IMR-90 (cell line): ENCODE measurements around the gene PLCB4. TPM values are rescaled to one million over a fixed set of nuclear protein-coding genes. Genes with fewer than 3 reads are reported as not detected.

Experiments
- ATAC-seq: fragments of 200-7000 bp; cut with Tn5 transposase; 2 replicates; pipeline ENCODE4 v1.9.1; 2020; ENCODE audit warnings: low read depth, mild to moderate bottlenecking, moderate library complexity
- BruUV-seq: library from RNA; stranded (reverse); fragments of 400-500 nt; replicated peaks from 2 replicates; lab custom pipeline; 2021; lab: Mats Ljungman, UMichigan
- CTCF ChIA-PET: fragments of 300-600 bp; formaldehyde crosslinking; extraction: SDS; loops from one replicate; lab custom pipeline; 2021; ENCODE audit warnings: antibody characterized with exemption; lab: Yijun Ruan, JAX
- POLR2A ChIA-PET: fragments of 300-600 bp; sonication (Branson Sonifier 250); formaldehyde crosslinking; loops from one replicate; lab custom pipeline; 2022; ENCODE audit warnings: antibody characterized with exemption; ENCODE audit not compliant: unreplicated experiment; lab: Charles Lee
- DNase-seq: peaks from one replicate; pipeline ENCODE4 v3.0.0; 2013
- H2AFZ ChIP-seq: replicated peaks from 2 replicates; pipeline ENCODE3; 2013; ENCODE audit warnings: low read length, mild to moderate bottlenecking; ENCODE audit not compliant: poor library complexity
- H2AK5ac ChIP-seq: 2 replicates; pipeline ENCODE4 v1.6.1; 2013; ENCODE audit warnings: low read depth, low read length, inconsistent platforms
- H2AK9ac ChIP-seq: replicated peaks from 2 replicates; pipeline ENCODE3; 2013; ENCODE audit warnings: mild to moderate bottlenecking, low read depth, low read length, moderate library complexity; ENCODE audit not compliant: poor library complexity
- H2BK120ac ChIP-seq: 2 replicates; pipeline ENCODE4 v1.6.1; 2013; ENCODE audit warnings: low read depth, low read length, inconsistent platforms
- H2BK15ac ChIP-seq: 3 replicates; pipeline ENCODE4 v1.6.1; 2013; ENCODE audit warnings: low read depth, low read length, inconsistent platforms
- H2BK20ac ChIP-seq: 2 replicates; pipeline ENCODE4 v1.6.1; 2013; ENCODE audit warnings: low read depth, mild to moderate bottlenecking, inconsistent platforms, low read length, moderate library complexity
- H2BK5ac ChIP-seq: 2 replicates; pipeline ENCODE4 v1.6.1; 2013; ENCODE audit warnings: mild to moderate bottlenecking, low read depth, low read length, inconsistent platforms; ENCODE audit not compliant: poor library complexity, severe bottlenecking
- H3K14ac ChIP-seq: replicated peaks from 2 replicates; pipeline ENCODE4 v1.6.1; 2013; ENCODE audit warnings: low read depth, low read length, inconsistent platforms
- H3K18ac ChIP-seq: 2 replicates; pipeline ENCODE4 v1.6.1; 2013; ENCODE audit warnings: low read depth, low read length, control low read depth
- H3K23ac ChIP-seq: 2 replicates; pipeline ENCODE4 v1.6.1; 2013; ENCODE audit warnings: low read depth, low read length, inconsistent platforms
- H3K27ac ChIP-seq: 2 replicates; pipeline ENCODE4 v1.5.1; 2013; ENCODE audit warnings: mild to moderate bottlenecking, control low read depth, low read length; ENCODE audit not compliant: insufficient read depth
- H3K27me3 ChIP-seq: 2 replicates; pipeline ENCODE4 v1.6.1; 2013; ENCODE audit warnings: low read length; ENCODE audit not compliant: control insufficient read depth, insufficient read depth
- H3K36me3 ChIP-seq: 2 replicates; pipeline ENCODE4 v1.6.1; 2013; ENCODE audit warnings: low read length, mixed read lengths; ENCODE audit not compliant: control insufficient read depth, insufficient read depth
- H3K4ac ChIP-seq: 2 replicates; pipeline ENCODE4 v1.6.1; 2013; ENCODE audit warnings: low read depth, low read length, inconsistent platforms
- H3K4me1 ChIP-seq: 2 replicates; pipeline ENCODE4 v1.6.1; 2013; ENCODE audit warnings: low read length, mixed read lengths; ENCODE audit not compliant: control insufficient read depth, insufficient read depth
- H3K4me2 ChIP-seq: 2 replicates; pipeline ENCODE4 v1.6.1; 2013; ENCODE audit warnings: low read depth, mild to moderate bottlenecking, control low read depth, low read length, moderate library complexity
- H3K4me3 ChIP-seq: 2 replicates; pipeline ENCODE4 v1.5.1; 2013; ENCODE audit warnings: low read depth, mild to moderate bottlenecking, control low read depth, low read length, moderate library complexity; ENCODE audit not compliant: insufficient read depth
- H3K56ac ChIP-seq: 2 replicates; pipeline ENCODE4 v1.6.1; 2013; ENCODE audit warnings: low read length, inconsistent platforms; ENCODE audit not compliant: insufficient read depth; ENCODE audit errors: extremely low read depth
- H3K79me1 ChIP-seq, 2 experiments: 2 replicates each; pipeline ENCODE4 v1.6.1; 2013; ENCODE audit warnings: low read length in 2 of 2, inconsistent platforms in 1 of 2, low read depth in 1 of 2
- H3K9ac ChIP-seq: 2 replicates; pipeline ENCODE4 v1.6.1; 2013; ENCODE audit warnings: low read depth, low read length, control low read depth
- H3K9me1 ChIP-seq: 2 replicates; pipeline ENCODE4 v1.6.1; 2013; ENCODE audit warnings: low read length, inconsistent platforms; ENCODE audit not compliant: insufficient read depth
- H3K9me3 ChIP-seq: 2 replicates; pipeline ENCODE4 v1.6.1; 2013; ENCODE audit warnings: low read length; ENCODE audit not compliant: control insufficient read depth, insufficient read depth
- H4K20me1 ChIP-seq: 2 replicates; pipeline ENCODE4 v1.6.1; 2013; ENCODE audit warnings: low read length, inconsistent platforms; ENCODE audit not compliant: insufficient read depth
- H4K5ac ChIP-seq: 2 replicates; pipeline ENCODE4 v1.6.1; 2013; ENCODE audit warnings: mild to moderate bottlenecking, low read depth, low read length, control low read depth
- H4K8ac ChIP-seq, 2 experiments: 2 replicates each; pipeline ENCODE4 v1.6.1; 2013; ENCODE audit warnings: low read depth in 2 of 2, low read length in 2 of 2, control low read depth in 1 of 2, inconsistent platforms in 1 of 2
- H4K91ac ChIP-seq: 2 replicates; pipeline ENCODE4 v1.6.1; 2013; ENCODE audit warnings: low read depth, low read length, inconsistent platforms; ENCODE audit not compliant: insufficient read depth
- FOS ChIP-seq: fragments of 150-350 bp; IDR thresholded peaks from 2 replicates; pipeline ENCODE4 v1.6.1; 2016; ENCODE audit warnings: low read depth, low read length
- MAFK ChIP-seq: IDR thresholded peaks from 2 replicates; pipeline ENCODE4 v1.6.1; 2012; ENCODE audit warnings: low read depth, low read length, improper control_type of control experiment
- MAZ ChIP-seq: IDR thresholded peaks from 2 replicates; pipeline ENCODE4 v1.6.1; 2012; ENCODE audit warnings: low read depth, mild to moderate bottlenecking, low read length, improper control_type of control experiment, moderate library complexity, borderline replicate concordance
- MXI1 ChIP-seq: IDR thresholded peaks from 2 replicates; pipeline ENCODE4 v1.6.1; 2012; ENCODE audit warnings: low read depth, mild to moderate bottlenecking, low read length, moderate library complexity, borderline replicate concordance
- POLR2A ChIP-seq: IDR thresholded peaks from 2 replicates; pipeline ENCODE4 v1.6.1; 2012; ENCODE audit warnings: mild to moderate bottlenecking, low read depth, low read length
- RAD21 ChIP-seq: IDR thresholded peaks from 2 replicates; pipeline ENCODE4 v1.6.1; 2012; ENCODE audit warnings: low read length, improper control_type of control experiment
- RCOR1 ChIP-seq: IDR thresholded peaks from 2 replicates; pipeline ENCODE4 v1.6.1; 2012; ENCODE audit warnings: mild to moderate bottlenecking, low read length, improper control_type of control experiment; ENCODE audit not compliant: insufficient replicate concordance
- RFX5 ChIP-seq: IDR thresholded peaks from 2 replicates; pipeline ENCODE4 v1.8.0; 2012; ENCODE audit warnings: low read depth, mild to moderate bottlenecking, low read length, moderate library complexity
- SMC3 ChIP-seq: fragments of 150-350 bp; IDR thresholded peaks from 2 replicates; pipeline ENCODE4 v1.6.1; 2016; ENCODE audit warnings: low read depth, mild to moderate bottlenecking, antibody characterized with exemption, low read length, moderate library complexity
- WGBS, 2 experiments: methylation state at CpG; one replicate each; pipeline versions ENCODE4 v1.1.5 to v1.1.7; 2013; ENCODE audit warnings: missing lambda C conversion rate in 2 of 2; ENCODE audit not compliant: insufficient read length in 1 of 2; ENCODE audit errors: extremely low coverage in 2 of 2; 5-methylcytosine and 5-hydroxymethylcytosine counted together
- dilution Hi-C: fragments of 300-500 bp; cut with HindIII; formaldehyde crosslinking; loops from one replicate; pipeline ENCODE4 v1.14.3; 2018; ENCODE audit warnings: low sequenced_read_pairs; ENCODE audit not compliant: unreplicated experiment
- in situ Hi-C: fragments of 300-500 bp; cut with MboI; formaldehyde crosslinking; loops from 3 replicates; pipeline ENCODE4 v1.14.3; 2019; ENCODE audit warnings: low sequenced_read_pairs, inconsistent platforms, mixed read lengths
- intact Hi-C: fragments of 100-400 bp; cut with micrococcal nuclease; formaldehyde crosslinking; loops from 2 replicates; pipeline ENCODE4 v1.10.0; 2022
- polyA plus RNA-seq, 3 experiments: library from polyadenylated mRNA; depleted of rRNA; stranded (reverse); fragments of >200 nt; gene quantifications; 2 replicates each; pipeline ENCODE4 v1.2.3, GENCODE V29; 2012; ENCODE audit warnings: low replicate concordance in 1 of 3
- total RNA-seq: library from RNA; depleted of rRNA; stranded (reverse); fragments of >200 nt; gene quantifications from 2 replicates; pipeline ENCODE4 v1.2.3, GENCODE V29; 2012
- TF ChIP-seq, protein P1 (sequence below): fragments of 150-350 bp; IDR thresholded peaks from 2 replicates; pipeline ENCODE4 v1.6.1; 2016; ENCODE audit warnings: low read depth, mild to moderate bottlenecking, low read length, moderate library complexity, borderline replicate concordance

Gene PLCB4
- total and polyA plus RNA-seq, 2 of the 4 experiments (the other 2 are of a cell fraction): 12.5 to 24.0 TPM

DNA sequence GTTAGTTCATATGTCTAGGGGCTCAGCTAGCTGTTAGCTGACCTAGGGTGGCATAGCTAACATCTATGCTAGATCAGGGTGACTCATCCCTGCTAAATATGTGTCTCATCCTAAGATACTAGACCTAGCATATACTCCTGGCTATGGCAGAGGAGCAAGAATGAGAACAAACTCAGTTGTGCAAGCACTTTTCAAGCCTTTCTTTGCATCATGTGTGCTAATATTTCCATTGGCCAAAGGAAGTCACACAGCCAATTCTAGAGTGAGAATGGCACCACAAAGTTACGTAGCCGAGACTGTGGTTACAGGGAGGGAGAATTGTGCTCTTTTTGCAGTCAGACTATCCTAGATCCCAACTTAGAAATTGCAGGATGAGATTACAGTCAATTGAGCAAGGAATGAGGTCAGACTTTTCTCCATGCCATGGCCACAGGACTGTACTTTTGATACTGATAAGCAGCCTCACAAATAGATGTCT, 78.7 kb downstream of the PLCB4 start:
- Histone ChIP-seq H2BK20ac (no peak overlapping the region), H3K56ac (no peak overlapping the region), H3K9me3 (peaks cover 5% of the 10 kb centered on the region; the same call in 1 of the 2 replicates), H3K9ac (no peak overlapping the region), H3K23ac (no peak overlapping the region), H4K91ac (no peak overlapping the region), H3K18ac (peak overlapping the region; percentile 9; the same call in 1 of the 2 replicates), H3K9me1 (peaks cover 19% of the 10 kb centered on the region), H3K4me3 (no peak overlapping the region), H4K8ac (no peak overlapping the region), H3K4me1 (peaks cover 10% of the 10 kb centered on the region), H3K27ac (no peak overlapping the region), H2AK5ac (no peak overlapping the region), H3K79me1 (peaks cover 38 to 72% of the 10 kb centered on the region in 2 experiments), H4K20me1 (peaks cover 23% of the 10 kb centered on the region), H2AFZ (no peak overlapping the region), H3K27me3 (no peaks in the 10 kb centered on the region), H2BK15ac (no peak overlapping the region), H3K4me2 (peak overlapping the region; percentile 15; the same call in 1 of the 2 replicates), H4K5ac (no peak overlapping the region), H3K14ac (peak overlapping the region; percentile 41), H3K4ac (peak overlapping the region; percentile 5; the same call in 1 of the 2 replicates), H2AK9ac (no peak overlapping the region), H3K36me3 (no peaks in the 10 kb centered on the region; the same call in 1 of the 2 replicates), H2BK5ac (peak overlapping the region; percentile 5), H2BK120ac (no peak overlapping the region)
- BruUV-seq: no TSS peak
- TF ChIP-seq MAFK (no peak), RAD21 (no peak), MXI1 (no peak), SMC3 (peak; percentile 6; the same call in 1 of the 2 replicates), RFX5 (no peak), FOS (peak; percentile 73; the same call in 1 of the 2 replicates), POLR2A (no peak), RCOR1 (no peak), MAZ (no peak)
- TF ChIP-seq, protein P1, sequence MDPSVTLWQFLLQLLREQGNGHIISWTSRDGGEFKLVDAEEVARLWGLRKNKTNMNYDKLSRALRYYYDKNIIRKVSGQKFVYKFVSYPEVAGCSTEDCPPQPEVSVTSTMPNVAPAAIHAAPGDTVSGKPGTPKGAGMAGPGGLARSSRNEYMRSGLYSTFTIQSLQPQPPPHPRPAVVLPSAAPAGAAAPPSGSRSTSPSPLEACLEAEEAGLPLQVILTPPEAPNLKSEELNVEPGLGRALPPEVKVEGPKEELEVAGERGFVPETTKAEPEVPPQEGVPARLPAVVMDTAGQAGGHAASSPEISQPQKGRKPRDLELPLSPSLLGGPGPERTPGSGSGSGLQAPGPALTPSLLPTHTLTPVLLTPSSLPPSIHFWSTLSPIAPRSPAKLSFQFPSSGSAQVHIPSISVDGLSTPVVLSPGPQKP: no peak
- dilution Hi-C loops (no loop called here), in situ Hi-C loops (no loop called here), intact Hi-C loops (no loop called here)
- ATAC-seq: peak; percentile 92
- DNase-seq: peak; percentile 73
- POLR2A ChIA-PET: no interaction called here
- WGBS, 2 experiments: no CpG with 5 or more reads among the region's 2 CpGs
- CTCF ChIA-PET: no interaction called here
